ENCODE results near the gene MGRN1. TPM values are rescaled to one million over a fixed set of nuclear protein-coding genes. Genes with fewer than 3 reads are reported as not detected.

Gene MGRN1
- total RNA-seq, 4 donors from 2014 or later: 26.4 to 51.8 (median 31.4) TPM

- no peak for ATAC-seq (ENCODE audit: low FRiP score)
- TF ChIP-seq CTCF (IDR thresholded peaks at IDR 0.05): no peak
These were observed 58.8 kb downstream of the MGRN1 start for GRCh38 chr16:4683255-4684057.

GRCh38 chr16:4684058-4684715 lies 59.6 kb downstream of the MGRN1 start:
- DNase-seq (ENCODE audit: low spot score) (no peak), ATAC-seq (ENCODE audit: low FRiP score) (no peak)

More at GRCh38 chr16:4683255-4684057, 58.8 kb downstream of the MGRN1 start:
- no peak for DNase-seq (ENCODE audit: low spot score)

GRCh38 chr16:4684763-4685162 lies 60.1 kb downstream of the MGRN1 start:
- ATAC-seq (ENCODE audit: low FRiP score) (no peak), DNase-seq (ENCODE audit: low spot score) (no peak)
- TF ChIP-seq CTCF (IDR thresholded peaks at IDR 0.05): no peak

More at GRCh38 chr16:4684058-4684715, 59.6 kb downstream of the MGRN1 start:
- no peak for TF ChIP-seq CTCF (IDR thresholded peaks at IDR 0.05)

- TF ChIP-seq CTCF (IDR thresholded peaks at IDR 0.05): no peak
- no peak for DNase-seq (ENCODE audit: low spot score)
- no peak for ATAC-seq (ENCODE audit: low FRiP score)
These were observed 60.7 kb downstream of the MGRN1 start for GRCh38 chr16:4685292-4685691.

- ATAC-seq (ENCODE audit: low FRiP score): no peak
- DNase-seq (ENCODE audit: low spot score): no peak
- no peak for TF ChIP-seq CTCF (IDR thresholded peaks at IDR 0.05)
These were observed 61.3 kb downstream of the MGRN1 start for GRCh38 chr16:4685776-4686496.

- no peak for TF ChIP-seq CTCF (IDR thresholded peaks at IDR 0.05)
- ATAC-seq (ENCODE audit: low FRiP score) (no peak), DNase-seq (ENCODE audit: low spot score) (no peak)
These were observed 62.0 kb downstream of the MGRN1 start for GRCh38 chr16:4686497-4687210.
